ENCODE data around the gene MGLL. TPM values are rescaled to one million over a fixed set of nuclear protein-coding genes. Genes with fewer than 3 reads are reported as not detected.

MGLL gene
- total RNA-seq, 1 donor from 2014 or later, result 0.43 TPM

DNA sequence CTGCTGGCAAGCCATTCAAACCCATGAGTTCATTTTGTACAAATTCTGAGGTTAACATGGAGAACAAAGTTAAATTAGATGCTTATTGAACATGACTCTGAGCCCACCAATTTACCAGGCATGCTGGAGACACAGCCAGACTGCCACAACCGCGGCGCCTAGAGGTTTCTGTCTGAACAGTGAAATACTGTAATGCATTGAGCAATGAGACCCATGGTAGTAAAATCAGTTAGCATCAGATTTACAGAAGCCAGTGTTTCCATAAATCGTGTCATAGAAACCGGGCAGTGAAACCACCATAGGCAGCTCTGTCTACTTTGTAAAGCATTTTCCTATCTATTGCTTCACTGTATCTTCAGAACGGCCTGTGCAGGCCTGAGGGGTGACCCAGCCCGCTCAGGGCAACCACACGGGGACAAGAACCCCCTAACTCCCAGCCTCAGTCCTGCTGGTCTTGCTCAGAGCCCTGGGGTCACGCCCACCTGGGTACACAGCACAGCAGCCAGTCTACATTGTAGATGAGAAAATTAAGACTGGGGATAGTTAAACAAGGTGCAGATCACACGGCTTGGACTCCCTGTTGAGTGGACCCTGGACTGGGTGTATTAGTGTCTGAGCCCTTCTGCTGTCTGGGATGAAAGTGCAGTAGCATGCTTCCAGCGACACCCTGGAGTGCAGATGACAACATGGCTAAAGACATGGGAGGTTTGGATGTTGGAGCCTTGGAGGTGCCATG, 44.2 kb downstream of the MGLL start:
- H3K9me3 Mint-ChIP-seq (ENCODE audit: low read depth), result peaks cover 6% of the 10 kb centered on the region
- H3K4me1 Mint-ChIP-seq (ENCODE audit: low read depth), result peaks cover 12% of the 10 kb centered on the region
- TF ChIP-seq, protein P1, sequence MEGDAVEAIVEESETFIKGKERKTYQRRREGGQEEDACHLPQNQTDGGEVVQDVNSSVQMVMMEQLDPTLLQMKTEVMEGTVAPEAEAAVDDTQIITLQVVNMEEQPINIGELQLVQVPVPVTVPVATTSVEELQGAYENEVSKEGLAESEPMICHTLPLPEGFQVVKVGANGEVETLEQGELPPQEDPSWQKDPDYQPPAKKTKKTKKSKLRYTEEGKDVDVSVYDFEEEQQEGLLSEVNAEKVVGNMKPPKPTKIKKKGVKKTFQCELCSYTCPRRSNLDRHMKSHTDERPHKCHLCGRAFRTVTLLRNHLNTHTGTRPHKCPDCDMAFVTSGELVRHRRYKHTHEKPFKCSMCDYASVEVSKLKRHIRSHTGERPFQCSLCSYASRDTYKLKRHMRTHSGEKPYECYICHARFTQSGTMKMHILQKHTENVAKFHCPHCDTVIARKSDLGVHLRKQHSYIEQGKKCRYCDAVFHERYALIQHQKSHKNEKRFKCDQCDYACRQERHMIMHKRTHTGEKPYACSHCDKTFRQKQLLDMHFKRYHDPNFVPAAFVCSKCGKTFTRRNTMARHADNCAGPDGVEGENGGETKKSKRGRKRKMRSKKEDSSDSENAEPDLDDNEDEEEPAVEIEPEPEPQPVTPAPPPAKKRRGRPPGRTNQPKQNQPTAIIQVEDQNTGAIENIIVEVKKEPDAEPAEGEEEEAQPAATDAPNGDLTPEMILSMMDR (IDR thresholded peaks at IDR 0.05; ENCODE audit: unreplicated experiment), result no peak
- H3K4me3 Mint-ChIP-seq (ENCODE audit: low read depth), result no peak overlapping the region
- H3K27ac Mint-ChIP-seq, result no peak overlapping the region
- no peak for DNase-seq (ENCODE audit: low spot score, unreplicated experiment)
- no peaks in the 10 kb centered on the region for H3K36me3 Mint-ChIP-seq (ENCODE audit: insufficient read depth)
- H3K27me3 Mint-ChIP-seq, result peaks cover 53% of the 10 kb centered on the region

DNA sequence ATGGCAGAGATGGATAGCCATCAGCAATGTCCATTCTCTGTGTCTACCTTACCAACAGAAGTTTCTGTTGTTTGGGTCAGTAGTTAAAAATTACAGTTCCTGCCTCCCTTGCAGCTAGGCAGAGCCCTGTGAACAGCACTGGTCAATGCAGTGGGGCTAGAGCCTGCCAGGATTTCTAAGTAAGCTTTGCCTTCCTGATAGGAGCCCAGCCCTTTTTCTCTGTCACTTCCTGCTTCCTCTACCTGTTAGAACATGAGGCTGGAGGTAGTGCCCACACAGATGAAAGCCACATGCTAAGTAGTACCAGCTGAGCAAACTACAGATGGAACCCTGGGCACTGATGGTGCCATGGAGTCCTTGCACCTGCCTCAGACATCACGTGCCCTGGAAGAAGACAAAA, 45.0 kb downstream of the MGLL start:
- Mint-ChIP-seq H3K9me3 (ENCODE audit: low read depth) (peaks cover 6% of the 10 kb centered on the region), H3K27me3 (peaks cover 53% of the 10 kb centered on the region), H3K4me3 (ENCODE audit: low read depth) (no peak overlapping the region), H3K27ac (no peak overlapping the region), H3K36me3 (ENCODE audit: insufficient read depth) (no peaks in the 10 kb centered on the region), H3K4me1 (ENCODE audit: low read depth) (peaks cover 12% of the 10 kb centered on the region)
- TF ChIP-seq, protein P1 (IDR thresholded peaks at IDR 0.05; ENCODE audit: unreplicated experiment), result no peak
- DNase-seq (ENCODE audit: low spot score, unreplicated experiment), result no peak

DNA sequence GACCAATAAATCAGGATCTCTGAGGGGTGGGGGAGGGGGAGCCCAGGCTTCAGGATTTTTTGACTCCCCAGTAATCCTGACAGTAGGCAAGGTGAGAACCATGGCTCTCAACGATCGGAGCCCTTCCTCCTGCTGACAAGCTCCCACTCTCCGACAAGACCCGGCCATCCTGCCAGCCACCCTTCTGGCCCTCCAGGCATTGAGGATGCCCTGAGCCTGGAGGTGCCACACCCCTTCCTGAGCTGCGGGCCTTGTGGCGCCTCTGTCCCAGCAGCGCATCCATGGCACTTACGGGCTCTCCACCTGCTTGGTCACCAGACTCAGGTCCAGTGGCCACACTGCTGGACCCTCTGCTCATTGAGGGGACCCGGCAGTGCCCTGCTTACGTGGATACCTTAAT, 46.0 kb downstream of the MGLL start:
- no peak for DNase-seq (ENCODE audit: low spot score, unreplicated experiment)
- Mint-ChIP-seq H3K27me3 (peaks cover 50% of the 10 kb centered on the region), H3K4me3 (ENCODE audit: low read depth) (no peak overlapping the region), H3K36me3 (ENCODE audit: insufficient read depth) (no peaks in the 10 kb centered on the region), H3K9me3 (ENCODE audit: low read depth) (peaks cover 6% of the 10 kb centered on the region), H3K4me1 (ENCODE audit: low read depth) (peaks cover 12% of the 10 kb centered on the region), H3K27ac (no peak overlapping the region)
- TF ChIP-seq, protein P1 (IDR thresholded peaks at IDR 0.05; ENCODE audit: unreplicated experiment), result no peak

DNA sequence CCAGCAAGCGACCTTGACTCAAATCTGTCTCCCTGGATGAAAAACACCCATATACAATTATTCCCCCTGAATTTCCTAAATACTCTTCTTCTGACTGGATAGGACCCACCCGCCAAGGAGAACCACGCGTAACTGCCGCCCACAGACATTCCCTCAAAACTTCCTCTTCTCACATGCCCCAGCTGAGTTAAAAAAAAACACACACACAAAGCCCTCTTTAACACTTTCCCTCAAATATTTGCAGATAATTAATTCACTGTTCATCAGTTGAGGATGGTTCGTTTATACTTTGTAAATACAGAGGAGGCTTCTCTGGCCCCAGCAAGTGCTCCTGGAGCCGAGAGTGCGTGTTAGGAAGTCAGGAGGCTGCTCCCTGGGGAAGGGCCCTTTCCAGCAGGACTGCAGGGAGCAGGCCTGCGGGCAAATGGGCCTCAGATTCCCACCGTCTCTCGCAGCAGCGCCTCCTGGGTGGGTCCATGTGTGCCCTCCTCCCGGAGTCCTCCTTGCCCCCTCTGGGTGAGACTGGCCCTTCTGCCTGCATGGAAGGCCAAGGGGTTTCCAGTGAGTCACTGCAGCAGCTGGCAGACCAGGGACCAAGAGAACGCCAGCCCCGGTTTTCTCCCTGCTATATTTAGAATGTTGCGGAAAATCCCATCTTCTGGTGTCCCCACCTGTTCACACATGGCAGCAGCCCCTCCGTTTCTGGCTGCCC, 46.8 kb downstream of the MGLL start:
- Mint-ChIP-seq H3K27ac (no peak overlapping the region), H3K9me3 (ENCODE audit: low read depth) (peaks cover 6% of the 10 kb centered on the region), H3K36me3 (ENCODE audit: insufficient read depth) (no peaks in the 10 kb centered on the region), H3K27me3 (peaks cover 50% of the 10 kb centered on the region), H3K4me1 (ENCODE audit: low read depth) (peaks cover 12% of the 10 kb centered on the region), H3K4me3 (ENCODE audit: low read depth) (no peak overlapping the region)
- TF ChIP-seq, protein P1 (IDR thresholded peaks at IDR 0.05; ENCODE audit: unreplicated experiment), result no peak
- DNase-seq (ENCODE audit: low spot score, unreplicated experiment), result no peak

DNA sequence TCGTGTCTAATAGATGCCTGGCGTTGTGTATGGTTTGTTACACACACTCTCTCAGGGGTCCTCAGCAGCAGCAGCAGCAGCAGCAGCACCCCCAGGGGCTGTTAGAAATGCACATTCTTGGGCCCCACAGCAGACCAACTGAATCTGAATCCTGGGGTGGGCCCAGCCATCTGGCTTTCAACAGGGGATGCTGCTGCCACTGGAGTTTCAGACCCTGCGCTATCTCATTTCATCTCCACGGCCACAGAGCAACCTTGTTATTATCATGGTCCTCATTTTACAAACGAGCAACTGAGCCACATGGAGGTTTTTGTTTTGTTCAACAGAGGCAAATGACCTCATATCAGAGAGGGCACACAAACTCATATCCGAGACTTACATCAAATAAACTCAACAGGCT, 47.7 kb downstream of the MGLL start:
- TF ChIP-seq, protein P1 (IDR thresholded peaks at IDR 0.05; ENCODE audit: unreplicated experiment), result no peak
- Mint-ChIP-seq H3K36me3 (ENCODE audit: insufficient read depth) (no peaks in the 10 kb centered on the region), H3K9me3 (ENCODE audit: low read depth) (peaks cover 6% of the 10 kb centered on the region), H3K27me3 (peaks cover 51% of the 10 kb centered on the region), H3K4me1 (ENCODE audit: low read depth) (peaks cover 12% of the 10 kb centered on the region), H3K4me3 (ENCODE audit: low read depth) (no peak overlapping the region), H3K27ac (no peak overlapping the region)
- DNase-seq (ENCODE audit: low spot score, unreplicated experiment), result no peak
